Activated B cell treated with CpG ODN at 0.5 μM for 24 hours (primary cell): Measurements from ENCODE around the gene TFB1M. TPM values are rescaled to one million over a fixed set of nuclear protein-coding genes. Genes with fewer than 3 reads are reported as not detected.

ENCODE experiments used
- ATAC-seq: fragments of 200-7000 bp; cut with Tn5 transposase; one replicate; pipeline ENCODE4 v1.10.0; 2021; ENCODE audit warnings: low read depth, mild to moderate bottlenecking, moderate library complexity
- CTCF ChIA-PET: fragments of 350-600 bp; sonication (Branson Sonifier 250); formaldehyde crosslinking; loops from one replicate; lab custom pipeline; 2021; ENCODE audit warnings: antibody characterized with exemption; lab: Charles Lee
- POLR2A ChIA-PET: fragments of 350-600 bp; sonication (Branson Sonifier 250); formaldehyde crosslinking; loops from one replicate; lab custom pipeline; 2021; ENCODE audit warnings: antibody characterized with exemption; lab: Charles Lee
- DNase-seq: peaks from one replicate; pipeline ENCODE4 v3.0.0; 2022
- H3K27ac Mint-ChIP-seq: one replicate; pipeline ENCODE4 v1.8.0; 2020; ENCODE audit warnings: mixed read lengths
- H3K27me3 Mint-ChIP-seq: one replicate; pipeline ENCODE4 v1.8.0; 2021; ENCODE audit warnings: mixed read lengths
- H3K36me3 Mint-ChIP-seq: one replicate; pipeline ENCODE4 v1.8.0; 2021; ENCODE audit warnings: low read depth, mixed read lengths
- H3K4me1 Mint-ChIP-seq: one replicate; pipeline ENCODE4 v1.8.0; 2021; ENCODE audit warnings: mixed read lengths
- H3K4me3 Mint-ChIP-seq: one replicate; pipeline ENCODE4 v1.8.0; 2020; ENCODE audit warnings: mild to moderate bottlenecking, mixed read lengths
- H3K9me3 Mint-ChIP-seq: one replicate; pipeline ENCODE4 v1.8.0; 2020; ENCODE audit warnings: mixed read lengths
- CTCF ChIP-seq: fragments of 200-600 bp; IDR thresholded peaks from one replicate; pipeline ENCODE4 v1.8.0; 2022; ENCODE audit warnings: antibody characterized with exemption, mild to moderate bottlenecking
- intact Hi-C: fragments of 100-400 bp; cut with micrococcal nuclease; formaldehyde crosslinking; loops from one replicate; pipeline ENCODE4 v1.15.1; 2024
- total RNA-seq: library from RNA; stranded (reverse); gene quantifications from 2 replicates; pipeline ENCODE4 v1.2.3, GENCODE V29; 2022

The TFB1M gene
- total RNA-seq, 1 donor from 2014 or later: 41.5 TPM

DNA sequence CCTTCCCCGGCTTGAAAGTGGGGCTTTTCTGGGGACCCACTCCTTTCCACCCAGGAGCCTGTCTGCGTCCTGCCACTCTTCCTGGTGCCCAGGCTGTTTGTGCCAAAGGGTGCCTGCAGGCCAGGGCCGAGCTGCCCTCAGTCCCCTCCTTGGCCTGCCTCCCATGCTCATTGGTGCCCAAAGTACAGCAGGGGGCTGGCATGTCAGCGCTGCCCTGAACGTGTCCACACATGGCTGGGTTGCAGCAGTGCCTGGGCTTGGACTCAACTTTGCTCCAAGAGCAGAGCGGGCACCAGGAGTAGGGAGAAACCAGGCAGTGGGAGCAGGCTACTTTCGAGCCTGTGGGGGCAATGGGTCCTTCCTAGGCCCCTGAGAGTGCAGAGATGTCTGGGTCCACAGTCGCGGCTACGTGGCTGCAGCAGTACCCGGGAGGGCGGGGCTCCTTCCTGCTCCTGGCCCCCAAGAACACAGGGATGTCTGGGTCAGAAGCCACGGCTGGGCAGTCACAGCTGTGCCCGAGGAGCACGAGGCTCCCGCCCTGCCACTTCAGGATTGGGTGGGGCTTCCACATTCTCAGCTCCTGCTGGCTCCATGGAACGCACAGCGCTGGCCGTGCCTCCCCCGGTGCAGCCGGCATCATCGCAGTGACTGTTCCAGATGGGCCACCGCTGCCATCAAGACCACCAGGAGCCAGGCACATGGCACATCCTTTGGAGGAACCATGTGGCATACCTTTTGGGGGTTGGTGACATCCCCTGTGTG is 100.5 kb downstream of the TFB1M start:
- H3K27me3 Mint-ChIP-seq: no peaks in the 10 kb centered on the region
- ChIA-PET CTCF (interaction anchor here (1.0 kb wide), 1 partner anchor 36 kb away, joined by 3 read pairs; no protein-coding TSS in a partner anchor), POLR2A (no interaction called here)

DNA sequence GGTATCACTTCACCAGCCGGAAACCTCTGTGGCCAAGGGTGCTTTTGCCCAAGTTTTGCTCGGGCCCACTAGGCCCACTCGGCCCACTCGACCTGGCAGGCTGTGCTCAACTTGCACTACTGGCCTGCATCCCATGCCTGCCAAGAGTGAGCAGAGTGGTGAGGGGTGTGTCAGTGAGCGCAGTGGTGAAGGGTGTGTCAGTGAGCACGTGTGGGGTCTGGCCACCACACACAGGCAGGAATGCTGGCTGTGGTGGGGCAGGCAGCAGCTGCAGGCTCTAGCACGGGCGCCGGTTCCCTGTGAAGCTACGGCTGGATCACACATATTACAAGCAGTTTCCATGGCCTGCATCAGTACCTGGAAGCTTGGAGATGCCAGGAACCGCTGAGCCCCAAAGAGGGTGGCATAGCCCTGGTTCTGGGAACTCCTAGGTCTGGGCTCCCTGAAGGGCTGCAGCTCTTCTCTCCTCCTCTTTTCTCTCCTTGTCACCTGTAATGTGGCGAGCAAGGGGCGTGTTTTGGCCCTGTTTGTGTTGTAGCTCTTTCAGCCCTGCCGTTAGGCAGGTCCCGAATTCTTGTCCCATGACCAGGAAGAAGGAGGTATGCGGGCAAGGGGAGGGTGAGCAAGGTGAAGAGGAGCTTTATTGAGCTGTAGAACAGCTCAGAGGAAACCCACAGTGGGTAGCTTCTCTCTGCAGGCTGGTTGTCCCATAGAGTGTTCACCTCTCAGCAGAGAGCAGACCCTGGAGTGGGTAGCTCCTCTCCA is 101.5 kb downstream of the TFB1M start:
- H3K27me3 Mint-ChIP-seq: no peaks in the 10 kb centered on the region
- ChIA-PET POLR2A (no interaction called here), CTCF (interaction anchor here (1.0 kb wide), 1 partner anchor 35 kb away, joined by 3 read pairs; no protein-coding TSS in a partner anchor)
- ATAC-seq (no peak), DNase-seq (no peak)
- intact Hi-C loops: no loop called here
- H3K36me3 Mint-ChIP-seq: peaks cover 7% of the 10 kb centered on the region
- no peak overlapping the region for H3K4me3 Mint-ChIP-seq
- no peak for TF ChIP-seq CTCF
- H3K27ac Mint-ChIP-seq: no peak overlapping the region
- H3K4me1 Mint-ChIP-seq: no peaks in the 10 kb centered on the region
- H3K9me3 Mint-ChIP-seq: peaks cover 4% of the 10 kb centered on the region

More for the DNA sequence above, 100.5 kb downstream of the TFB1M start:
- Mint-ChIP-seq H3K4me3 (no peak overlapping the region), H3K9me3 (peaks cover 4% of the 10 kb centered on the region), H3K27ac (no peak overlapping the region), H3K4me1 (no peaks in the 10 kb centered on the region), H3K36me3 (peaks cover 7% of the 10 kb centered on the region)
- no peak for TF ChIP-seq CTCF
- DNase-seq: no peak
- intact Hi-C loops: no loop called here
- no peak for ATAC-seq

DNA sequence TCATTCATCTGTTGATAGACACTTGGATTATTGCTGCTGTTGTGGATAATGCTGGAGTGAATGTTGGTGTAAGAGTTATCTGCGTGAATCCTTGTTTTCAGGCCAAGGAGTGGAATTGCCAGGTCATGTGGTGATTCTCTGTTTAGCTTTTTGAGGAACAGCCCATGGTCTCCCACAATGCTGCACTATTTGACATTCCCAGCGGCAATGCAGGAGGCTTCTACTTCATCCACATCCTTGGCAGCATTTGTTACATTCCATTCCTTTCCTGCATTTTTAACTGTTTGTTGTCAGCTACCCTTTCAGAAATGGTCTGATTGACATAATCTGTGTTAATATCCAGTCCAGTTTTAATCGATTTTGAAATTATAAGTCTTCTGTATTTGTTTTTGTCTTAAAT is 102.2 kb downstream of the TFB1M start:
- no peak overlapping the region for H3K27ac Mint-ChIP-seq
- peaks cover 4% of the 10 kb centered on the region for H3K9me3 Mint-ChIP-seq
- ChIA-PET CTCF (no interaction called here), POLR2A (interaction anchor here (0.5 kb wide), 1 partner anchor 1764 kb away, joined by 3 read pairs; no protein-coding TSS in a partner anchor)
- TF ChIP-seq CTCF: no peak
- intact Hi-C loops: no loop called here
- no peaks in the 10 kb centered on the region for H3K27me3 Mint-ChIP-seq
- DNase-seq: no peak
- peaks cover 7% of the 10 kb centered on the region for H3K36me3 Mint-ChIP-seq
- no peak overlapping the region for H3K4me3 Mint-ChIP-seq
- ATAC-seq: no peak
- no peaks in the 10 kb centered on the region for H3K4me1 Mint-ChIP-seq

DNA sequence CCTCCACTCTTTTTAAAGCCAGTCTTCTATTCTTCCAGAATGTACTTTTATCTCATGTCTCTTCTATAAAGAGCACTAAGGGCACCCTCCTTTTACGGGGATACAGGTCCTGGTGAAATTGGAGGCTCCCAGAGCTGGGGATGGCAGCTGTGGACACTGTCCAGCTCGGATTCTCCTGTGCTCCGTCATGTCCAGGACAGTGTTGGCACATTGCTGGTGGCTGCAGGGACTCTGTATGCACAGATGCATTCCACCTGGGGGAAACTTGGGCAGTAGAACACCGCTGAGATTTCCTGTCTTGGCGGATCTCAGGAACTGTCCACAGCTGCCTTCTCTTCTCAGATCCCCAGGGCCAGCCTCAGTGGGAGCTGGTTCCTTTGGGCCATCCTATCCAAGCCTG is 107.1 kb downstream of the TFB1M start:
- Mint-ChIP-seq H3K4me1 (peaks cover 4% of the 10 kb centered on the region), H3K9me3 (peaks cover 4% of the 10 kb centered on the region), H3K27ac (no peak overlapping the region), H3K36me3 (peaks cover 7% of the 10 kb centered on the region), H3K27me3 (no peaks in the 10 kb centered on the region), H3K4me3 (no peak overlapping the region)
- ChIA-PET POLR2A (interaction anchor here (0.5 kb wide), 1 partner anchor 16 kb away, joined by 7 read pairs; no protein-coding TSS in a partner anchor), CTCF (interaction anchor here (1.3 kb wide), 1 partner anchor 41 kb away, joined by 3 read pairs; no protein-coding TSS in a partner anchor)
- intact Hi-C loops: no loop called here
- no peak for TF ChIP-seq CTCF
- DNase-seq: no peak
- no peak for ATAC-seq

Other genes with a start within 250 kb of the TFB1M start
- not detected in 2 replicates for gene CLDN20, start 50.5 kb downstream of the TFB1M start, total RNA-seq
- not detected in 2 replicates for gene NOX3, start 141.4 kb upstream of the TFB1M start, total RNA-seq